Measurements from ENCODE around the gene ASZ1. TPM values are rescaled to one million over a fixed set of nuclear protein-coding genes. Genes with fewer than 3 reads are reported as not detected.

ASZ1 gene
- total RNA-seq, 1 donor, result under 0.01 TPM

GRCh38 chr7:117381362-117381761 is 45.9 kb downstream of the ASZ1 start:
- no peak overlapping the region for H3K4me3 ChIP-seq (ENCODE audit: low read depth, low read length)
- peak; percentile 31 for DNase-seq (ENCODE audit: low read depth)
- TF ChIP-seq CTCF (IDR thresholded peaks at IDR 0.05; ENCODE audit: insufficient read depth, low read depth, low read length), result peak; percentile 25

GRCh38 chr7:117375380-117375779 is 51.9 kb downstream of the ASZ1 start:
- no peak overlapping the region for H3K4me3 ChIP-seq (ENCODE audit: low read depth, low read length)
- DNase-seq (ENCODE audit: low read depth), result no peak
- TF ChIP-seq CTCF (IDR thresholded peaks at IDR 0.05; ENCODE audit: insufficient read depth, low read depth, low read length), result peak; percentile 35

- no peak for DNase-seq (ENCODE audit: low read depth)
- no peak for TF ChIP-seq CTCF (IDR thresholded peaks at IDR 0.05; ENCODE audit: insufficient read depth, low read depth, low read length)
- H3K4me3 ChIP-seq (ENCODE audit: low read depth, low read length), result no peak overlapping the region
Observed at GRCh38 chr7:117372073-117372472, 55.2 kb downstream of the ASZ1 start.

- H3K4me3 ChIP-seq (ENCODE audit: low read depth, low read length), result no peak overlapping the region
- TF ChIP-seq CTCF (IDR thresholded peaks at IDR 0.05; ENCODE audit: insufficient read depth, low read depth, low read length), result no peak
- peak; percentile 35 for DNase-seq (ENCODE audit: low read depth)
Observed at GRCh38 chr7:117364339-117365080, 62.8 kb downstream of the ASZ1 start.

GRCh38 chr7:117362294-117362888 is 64.9 kb downstream of the ASZ1 start:
- no peak overlapping the region for H3K4me3 ChIP-seq (ENCODE audit: low read depth, low read length)
- DNase-seq (ENCODE audit: low read depth), result no peak
- no peak for TF ChIP-seq CTCF (IDR thresholded peaks at IDR 0.05; ENCODE audit: insufficient read depth, low read depth, low read length)

- H3K4me3 ChIP-seq (ENCODE audit: low read depth, low read length), result no peak overlapping the region
- DNase-seq (ENCODE audit: low read depth), result no peak
- TF ChIP-seq CTCF (IDR thresholded peaks at IDR 0.05; ENCODE audit: insufficient read depth, low read depth, low read length), result no peak
Observed at GRCh38 chr7:117350027-117350426, 77.3 kb downstream of the ASZ1 start.

Data from fibroblast of villous mesenchyme (primary cell).